ENCODE data around the gene NAALADL2. TPM values are rescaled to one million over a fixed set of nuclear protein-coding genes. Genes with fewer than 3 reads are reported as not detected.

The NAALADL2 gene
- polyA plus RNA-seq, 2 donors: 0.26 to 0.54 TPM

- Histone ChIP-seq H3K27me3 (ENCODE audit: control insufficient read depth in 1 of 2, insufficient read depth in 2 of 2, low read length in 2 of 2) (no peaks in the 10 kb centered on the region), H3K36me3 (ENCODE audit: control insufficient read depth in 2 of 2, insufficient read depth in 2 of 2, low read length in 1 of 2) (no peaks in the 10 kb centered on the region), H3K9me3 (ENCODE audit: control insufficient read depth in 2 of 2, insufficient read depth in 1 of 2, low read depth in 1 of 2, low read length in 1 of 2) (no peaks in the 10 kb centered on the region), H3K4me3 (ENCODE audit: low read depth in 1 of 2, low read length in 2 of 2) (no peak overlapping the region), H3K4me1 (ENCODE audit: control insufficient read depth in 2 of 2, insufficient read depth in 2 of 2, low read length in 1 of 2) (no peaks in the 10 kb centered on the region), H3K27ac (ENCODE audit: low read depth in 2 of 2, low read length in 1 of 2) (no peak overlapping the region)
- 56 to 62% methylated on average over 5 of the region's 5 CpGs for WGBS, 2 donors
Observed at GRCh38 chr3:175651716-175652115, 792.6 kb downstream of the NAALADL2 start.

DNA sequence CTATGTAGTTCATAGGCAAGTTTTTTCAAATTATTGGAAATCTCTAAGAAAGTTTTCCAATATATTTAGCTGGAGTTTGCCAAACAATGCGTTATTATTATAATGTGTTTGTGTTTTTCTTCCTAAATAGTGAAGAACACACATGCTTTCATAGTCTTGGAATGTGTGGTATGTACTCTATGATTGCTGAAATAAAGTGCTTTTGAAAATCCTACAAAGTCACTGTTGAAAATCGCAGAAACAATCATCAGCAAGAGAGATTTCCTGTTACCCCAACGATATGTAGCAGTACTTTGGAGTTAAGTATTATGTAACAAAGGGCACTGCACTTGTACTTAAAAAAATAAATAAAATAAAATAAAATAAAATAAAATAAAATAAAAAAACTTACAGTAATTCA lies 796.2 kb downstream of the NAALADL2 start:
- WGBS, 2 donors: 78% methylated on average over 3 of the region's 3 CpGs
- no peaks in the 10 kb centered on the region for H3K27me3 ChIP-seq (ENCODE audit: control insufficient read depth in 1 of 2, insufficient read depth in 2 of 2, low read length in 2 of 2)

GRCh38 chr3:175656461-175656860 lies 797.3 kb downstream of the NAALADL2 start:
- Histone ChIP-seq H3K27me3 (ENCODE audit: control insufficient read depth in 1 of 2, insufficient read depth in 2 of 2, low read length in 2 of 2) (no peaks in the 10 kb centered on the region), H3K27ac (ENCODE audit: low read depth in 2 of 2, low read length in 1 of 2) (no peak overlapping the region), H3K36me3 (ENCODE audit: control insufficient read depth in 2 of 2, insufficient read depth in 2 of 2, low read length in 1 of 2) (no peaks in the 10 kb centered on the region), H3K4me3 (ENCODE audit: low read depth in 1 of 2, low read length in 2 of 2) (no peak overlapping the region), H3K9me3 (ENCODE audit: control insufficient read depth in 2 of 2, insufficient read depth in 1 of 2, low read depth in 1 of 2, low read length in 1 of 2) (no peaks in the 10 kb centered on the region), H3K4me1 (ENCODE audit: control insufficient read depth in 2 of 2, insufficient read depth in 2 of 2, low read length in 1 of 2) (no peaks in the 10 kb centered on the region)
- 80 to 91% methylated on average over 1 of the region's 1 CpG for WGBS, 2 donors

More for the DNA sequence above, 796.2 kb downstream of the NAALADL2 start:
- Histone ChIP-seq H3K4me1 (ENCODE audit: control insufficient read depth in 2 of 2, insufficient read depth in 2 of 2, low read length in 1 of 2) (no peaks in the 10 kb centered on the region), H3K9me3 (ENCODE audit: control insufficient read depth in 2 of 2, insufficient read depth in 1 of 2, low read depth in 1 of 2, low read length in 1 of 2) (no peaks in the 10 kb centered on the region), H3K27ac (ENCODE audit: low read depth in 2 of 2, low read length in 1 of 2) (no peak overlapping the region), H3K4me3 (ENCODE audit: low read depth in 1 of 2, low read length in 2 of 2) (no peak overlapping the region), H3K36me3 (ENCODE audit: control insufficient read depth in 2 of 2, insufficient read depth in 2 of 2, low read length in 1 of 2) (no peaks in the 10 kb centered on the region)

GRCh38 chr3:175659670-175660350 lies 800.7 kb downstream of the NAALADL2 start:
- Histone ChIP-seq H3K4me1 (ENCODE audit: control insufficient read depth in 2 of 2, insufficient read depth in 2 of 2, low read length in 1 of 2) (no peaks in the 10 kb centered on the region), H3K27me3 (ENCODE audit: control insufficient read depth in 1 of 2, insufficient read depth in 2 of 2, low read length in 2 of 2) (no peaks in the 10 kb centered on the region), H3K27ac (ENCODE audit: low read depth in 2 of 2, low read length in 1 of 2) (no peak overlapping the region), H3K9me3 (ENCODE audit: control insufficient read depth in 2 of 2, insufficient read depth in 1 of 2, low read depth in 1 of 2, low read length in 1 of 2) (no peaks in the 10 kb centered on the region), H3K4me3 (ENCODE audit: low read depth in 1 of 2, low read length in 2 of 2) (no peak overlapping the region), H3K36me3 (ENCODE audit: control insufficient read depth in 2 of 2, insufficient read depth in 2 of 2, low read length in 1 of 2) (no peaks in the 10 kb centered on the region)
- 62 to 65% methylated on average over 2 of the region's 2 CpGs for WGBS, 2 donors

- H3K27me3 ChIP-seq (ENCODE audit: control insufficient read depth in 1 of 2, insufficient read depth in 2 of 2, low read length in 2 of 2): no peaks in the 10 kb centered on the region
- H3K4me3 ChIP-seq (ENCODE audit: low read depth in 1 of 2, low read length in 2 of 2): no peak overlapping the region
- H3K9me3 ChIP-seq (ENCODE audit: control insufficient read depth in 2 of 2, insufficient read depth in 1 of 2, low read depth in 1 of 2, low read length in 1 of 2): no peaks in the 10 kb centered on the region
- H3K27ac ChIP-seq (ENCODE audit: low read depth in 2 of 2, low read length in 1 of 2): no peak overlapping the region
- no peaks in the 10 kb centered on the region for H3K4me1 ChIP-seq (ENCODE audit: control insufficient read depth in 2 of 2, insufficient read depth in 2 of 2, low read length in 1 of 2)
- H3K36me3 ChIP-seq (ENCODE audit: control insufficient read depth in 2 of 2, insufficient read depth in 2 of 2, low read length in 1 of 2): no peaks in the 10 kb centered on the region
Observed at GRCh38 chr3:175662815-175663214, 803.7 kb downstream of the NAALADL2 start.

- Histone ChIP-seq H3K9me3 (ENCODE audit: control insufficient read depth in 2 of 2, insufficient read depth in 1 of 2, low read depth in 1 of 2, low read length in 1 of 2) (no peaks in the 10 kb centered on the region), H3K27me3 (ENCODE audit: control insufficient read depth in 1 of 2, insufficient read depth in 2 of 2, low read length in 2 of 2) (no peaks in the 10 kb centered on the region), H3K4me3 (ENCODE audit: low read depth in 1 of 2, low read length in 2 of 2) (no peak overlapping the region), H3K27ac (ENCODE audit: low read depth in 2 of 2, low read length in 1 of 2) (no peak overlapping the region), H3K36me3 (ENCODE audit: control insufficient read depth in 2 of 2, insufficient read depth in 2 of 2, low read length in 1 of 2) (no peaks in the 10 kb centered on the region), H3K4me1 (ENCODE audit: control insufficient read depth in 2 of 2, insufficient read depth in 2 of 2, low read length in 1 of 2) (no peaks in the 10 kb centered on the region)
- WGBS, 2 donors: 29 to 41% methylated on average over 1 of the region's 1 CpG
Observed at GRCh38 chr3:175664911-175665310, 805.8 kb downstream of the NAALADL2 start.

DNA sequence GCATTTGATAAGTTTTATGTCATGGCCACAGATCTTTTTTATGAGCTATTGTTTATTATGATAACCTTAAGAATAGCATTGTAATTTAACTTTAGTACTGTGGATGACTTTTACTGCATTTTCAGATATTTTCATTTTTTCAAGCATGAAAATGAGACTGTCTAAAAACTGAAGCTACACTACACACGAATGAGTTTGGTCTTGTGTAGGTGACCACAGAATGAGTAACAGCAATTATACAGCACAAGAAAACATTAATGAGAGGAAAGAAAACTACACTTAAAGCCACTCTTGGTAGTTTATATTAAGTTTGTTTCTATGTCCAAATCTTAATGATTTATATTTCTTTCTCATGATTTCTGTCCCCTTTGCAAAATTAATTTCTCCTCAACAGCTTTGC lies 809.2 kb downstream of the NAALADL2 start:
- no peak overlapping the region for H3K4me3 ChIP-seq (ENCODE audit: low read depth in 1 of 2, low read length in 2 of 2)
- 76 to 80% methylated on average over 1 of the region's 1 CpG for WGBS, 2 donors

DNA sequence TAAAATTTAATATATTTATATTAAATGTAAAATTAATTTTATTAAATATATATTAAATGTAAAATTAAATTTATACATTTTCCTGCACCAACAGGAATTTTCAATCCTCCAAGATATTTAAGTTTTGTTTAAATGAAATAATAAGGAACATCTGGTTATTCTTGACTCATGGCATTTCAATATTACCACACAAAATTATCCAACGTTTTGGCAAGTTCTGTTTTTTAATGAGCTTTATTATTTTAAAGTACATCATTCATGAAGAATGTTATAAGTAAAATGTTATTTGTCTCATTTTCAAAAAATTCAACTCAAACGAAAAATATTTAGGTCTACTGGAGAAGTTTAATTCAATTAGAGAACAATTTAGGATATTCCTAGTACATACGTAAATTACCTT lies 811.4 kb downstream of the NAALADL2 start:
- no peaks in the 10 kb centered on the region for H3K27me3 ChIP-seq (ENCODE audit: control insufficient read depth in 1 of 2, insufficient read depth in 2 of 2, low read length in 2 of 2)
- no peaks in the 10 kb centered on the region for H3K36me3 ChIP-seq (ENCODE audit: control insufficient read depth in 2 of 2, insufficient read depth in 2 of 2, low read length in 1 of 2)
- H3K4me3 ChIP-seq (ENCODE audit: low read depth in 1 of 2, low read length in 2 of 2): no peak overlapping the region
- no peaks in the 10 kb centered on the region for H3K9me3 ChIP-seq (ENCODE audit: control insufficient read depth in 2 of 2, insufficient read depth in 1 of 2, low read depth in 1 of 2, low read length in 1 of 2)
- no peaks in the 10 kb centered on the region for H3K4me1 ChIP-seq (ENCODE audit: control insufficient read depth in 2 of 2, insufficient read depth in 2 of 2, low read length in 1 of 2)
- H3K27ac ChIP-seq (ENCODE audit: low read depth in 2 of 2, low read length in 1 of 2): no peak overlapping the region
- 82 to 93% methylated on average over 3 of the region's 3 CpGs for WGBS, 2 donors

More for the DNA sequence above, 809.2 kb downstream of the NAALADL2 start:
- no peak overlapping the region for H3K27ac ChIP-seq (ENCODE audit: low read depth in 2 of 2, low read length in 1 of 2)
- H3K9me3 ChIP-seq (ENCODE audit: control insufficient read depth in 2 of 2, insufficient read depth in 1 of 2, low read depth in 1 of 2, low read length in 1 of 2): no peaks in the 10 kb centered on the region
- H3K36me3 ChIP-seq (ENCODE audit: control insufficient read depth in 2 of 2, insufficient read depth in 2 of 2, low read length in 1 of 2): no peaks in the 10 kb centered on the region
- no peaks in the 10 kb centered on the region for H3K4me1 ChIP-seq (ENCODE audit: control insufficient read depth in 2 of 2, insufficient read depth in 2 of 2, low read length in 1 of 2)
- H3K27me3 ChIP-seq (ENCODE audit: control insufficient read depth in 1 of 2, insufficient read depth in 2 of 2, low read length in 2 of 2): no peaks in the 10 kb centered on the region

- H3K27ac ChIP-seq (ENCODE audit: low read depth in 2 of 2, low read length in 1 of 2): no peak overlapping the region
- H3K36me3 ChIP-seq (ENCODE audit: control insufficient read depth in 2 of 2, insufficient read depth in 2 of 2, low read length in 1 of 2): no peaks in the 10 kb centered on the region
- H3K9me3 ChIP-seq (ENCODE audit: control insufficient read depth in 2 of 2, insufficient read depth in 1 of 2, low read depth in 1 of 2, low read length in 1 of 2): no peaks in the 10 kb centered on the region
- H3K4me3 ChIP-seq (ENCODE audit: low read depth in 1 of 2, low read length in 2 of 2): peak overlapping the region in 1 of 2 donors; percentile 15
- H3K4me1 ChIP-seq (ENCODE audit: control insufficient read depth in 2 of 2, insufficient read depth in 2 of 2, low read length in 1 of 2): no peaks in the 10 kb centered on the region
- 53 to 58% methylated on average over 6 of the region's 6 CpGs for WGBS, 2 donors
- H3K27me3 ChIP-seq (ENCODE audit: control insufficient read depth in 1 of 2, insufficient read depth in 2 of 2, low read length in 2 of 2): no peaks in the 10 kb centered on the region
Observed at GRCh38 chr3:175672119-175672689, 813.1 kb downstream of the NAALADL2 start.

DNA sequence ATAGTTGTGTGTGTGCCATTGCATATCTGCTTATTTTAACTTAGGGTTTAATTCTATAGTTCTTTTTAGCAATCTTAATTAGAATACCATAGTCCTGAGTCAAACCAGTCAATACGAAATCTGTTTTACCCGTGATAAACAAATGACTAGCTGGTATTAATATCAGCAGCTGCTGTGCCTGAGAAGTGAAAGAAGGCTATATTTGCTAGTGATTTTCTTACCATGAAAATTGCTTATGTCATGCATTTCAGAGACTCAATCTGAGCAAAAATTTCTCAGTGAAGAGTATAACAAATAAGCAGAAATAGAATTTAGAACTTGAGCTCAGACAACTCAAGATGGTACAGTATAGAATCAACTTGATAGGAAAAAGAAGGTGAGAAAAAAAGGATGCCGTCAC lies 820.4 kb downstream of the NAALADL2 start:
- no peak overlapping the region for H3K27ac ChIP-seq (ENCODE audit: low read depth in 2 of 2, low read length in 1 of 2)
- no peaks in the 10 kb centered on the region for H3K27me3 ChIP-seq (ENCODE audit: control insufficient read depth in 1 of 2, insufficient read depth in 2 of 2, low read length in 2 of 2)
- H3K9me3 ChIP-seq (ENCODE audit: control insufficient read depth in 2 of 2, insufficient read depth in 1 of 2, low read depth in 1 of 2, low read length in 1 of 2): no peaks in the 10 kb centered on the region
- H3K4me3 ChIP-seq (ENCODE audit: low read depth in 1 of 2, low read length in 2 of 2): no peak overlapping the region
- no peaks in the 10 kb centered on the region for H3K4me1 ChIP-seq (ENCODE audit: control insufficient read depth in 2 of 2, insufficient read depth in 2 of 2, low read length in 1 of 2)
- WGBS, 2 donors: 87 to 94% methylated on average over 3 of the region's 3 CpGs
- no peaks in the 10 kb centered on the region for H3K36me3 ChIP-seq (ENCODE audit: control insufficient read depth in 2 of 2, insufficient read depth in 2 of 2, low read length in 1 of 2)

Data from esophagus (tissue), 2 donors.